ENCODE measurements around the gene MAPK11. TPM values are rescaled to one million over a fixed set of nuclear protein-coding genes. Genes with fewer than 3 reads are reported as not detected.

Gene MAPK11
- total and polyA plus RNA-seq, 10 of the 15 experiments (the other 5 are each of a cell fraction or from before 2014, with no cell fraction given): 0.05 to 12.8 (median 3.7) TPM

GRCh38 chr22:50260801-50261614 lies 9.2 kb downstream of the MAPK11 start (continued):
- TF ChIP-seq, protein P1, sequence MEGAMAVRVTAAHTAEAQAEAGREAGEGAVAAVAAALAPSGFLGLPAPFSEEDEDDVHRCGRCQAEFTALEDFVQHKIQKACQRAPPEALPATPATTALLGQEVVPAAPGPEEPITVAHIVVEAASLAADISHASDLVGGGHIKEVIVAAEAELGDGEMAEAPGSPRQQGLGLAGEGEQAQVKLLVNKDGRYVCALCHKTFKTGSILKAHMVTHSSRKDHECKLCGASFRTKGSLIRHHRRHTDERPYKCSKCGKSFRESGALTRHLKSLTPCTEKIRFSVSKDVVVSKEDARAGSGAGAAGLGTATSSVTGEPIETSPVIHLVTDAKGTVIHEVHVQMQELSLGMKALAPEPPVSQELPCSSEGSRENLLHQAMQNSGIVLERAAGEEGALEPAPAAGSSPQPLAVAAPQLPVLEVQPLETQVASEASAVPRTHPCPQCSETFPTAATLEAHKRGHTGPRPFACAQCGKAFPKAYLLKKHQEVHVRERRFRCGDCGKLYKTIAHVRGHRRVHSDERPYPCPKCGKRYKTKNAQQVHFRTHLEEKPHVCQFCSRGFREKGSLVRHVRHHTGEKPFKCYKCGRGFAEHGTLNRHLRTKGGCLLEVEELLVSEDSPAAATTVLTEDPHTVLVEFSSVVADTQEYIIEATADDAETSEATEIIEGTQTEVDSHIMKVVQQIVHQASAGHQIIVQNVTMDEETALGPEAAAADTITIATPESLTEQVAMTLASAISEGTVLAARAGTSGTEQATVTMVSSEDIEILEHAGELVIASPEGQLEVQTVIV (IDR thresholded peaks at IDR 0.05; ENCODE audit: borderline replicate concordance, partially characterized antibody): no peak
- TF ChIP-seq PBX3 (IDR thresholded peaks at IDR 0.05; ENCODE audit: insufficient replicate concordance, low read depth, low read length) (no peak), RFX5 (IDR thresholded peaks at IDR 0.05; ENCODE audit: low read depth, low read length) (no peak), WRNIP1 (IDR thresholded peaks at IDR 0.05; ENCODE audit: borderline replicate concordance, low read depth, low read length) (no peak), MXI1 (IDR thresholded peaks at IDR 0.05; ENCODE audit: low read depth, low read length) (no peak), ZNF207 (IDR thresholded peaks at IDR 0.05; ENCODE audit: borderline replicate concordance) (no peak), TAF1 (IDR thresholded peaks at IDR 0.05; ENCODE audit: borderline replicate concordance, low read depth, low read length) (peak; percentile 18; the same call in 1 of the 2 replicates), MTA3 (IDR thresholded peaks at IDR 0.05; ENCODE audit: borderline replicate concordance, low read length) (no peak), GATAD2B (conservative IDR thresholded peaks at IDR 0.05; ENCODE audit: low read depth) (peak; percentile 37; the same call in 1 of the 2 replicates), POLR2A (IDR thresholded peaks at IDR 0.05; ENCODE audit: low read depth, low read length) (peak; percentile 74), CBX3 (IDR thresholded peaks at IDR 0.05; ENCODE audit: borderline replicate concordance, low read depth) (no peak), CEBPB (IDR thresholded peaks at IDR 0.05; ENCODE audit: borderline replicate concordance in 1 of 2, low read depth in 2 of 2, low read length in 2 of 2) (no peak), SMC3 (IDR thresholded peaks at IDR 0.05; ENCODE audit: borderline replicate concordance, low read length) (no peak), IRF3 (IDR thresholded peaks at IDR 0.05) (no peak), SMARCA5 (IDR thresholded peaks at IDR 0.05) (0 out of 2 replicates have a peak, but pooled peaks have one; percentile 53), SIN3A (IDR thresholded peaks at IDR 0.05; ENCODE audit: low read depth, low read length) (no peak), ASH2L (IDR thresholded peaks at IDR 0.05; ENCODE audit: borderline replicate concordance, low read depth) (no peak), MTA2 (IDR thresholded peaks at IDR 0.05; ENCODE audit: low read depth) (no peak), NRF1 (conservative IDR thresholded peaks at IDR 0.05; ENCODE audit: low read depth, low read length) (peak; percentile 35; the same call in 1 of the 2 replicates), KAT2A (conservative IDR thresholded peaks at IDR 0.05; ENCODE audit: control insufficient read depth, low read depth, low read length) (no peak), MEF2B (IDR thresholded peaks at IDR 0.05; ENCODE audit: partially characterized antibody, poor library complexity, severe bottlenecking) (peak; percentile 39)

All from GM12878 (cell line).